HEK293 (cell line): Measurements from ENCODE around the gene FFAR4.

Experiments
- CTCF ChIA-PET: fragments of 350-600 bp; formaldehyde crosslinking; extraction: SDS; loops from one replicate; lab custom pipeline; 2021; ENCODE audit warnings: antibody characterized with exemption; lab: Yijun Ruan, JAX
- POLR2A ChIA-PET: fragments of 300-600 bp; formaldehyde crosslinking; extraction: SDS; loops from one replicate; lab custom pipeline; 2020; ENCODE audit warnings: antibody characterized with exemption, inconsistent platforms; lab: Yijun Ruan, JAX
- H3K27ac ChIP-seq: fragments of 200-500 bp; sonication (Bioruptor generic); 2 replicates; pipeline ENCODE4 v1.5.1; 2014; ENCODE audit warnings: low read depth, low read length, control low read depth, inconsistent platforms; ENCODE audit errors: extremely low read depth
- H3K36me3 ChIP-seq, 2 experiments: fragments of 200-500 bp in 1 of 2; sonication (Bioruptor generic) in 1 of 2; 1 replicate in 1 of 2; 2 replicates in 1 of 2; pipeline ENCODE4 v1.5.1; 2014 to 2017; ENCODE audit warnings: inconsistent platforms in 2 of 2, low read length in 2 of 2; ENCODE audit not compliant: control insufficient read depth in 2 of 2, insufficient read depth in 1 of 2
- H3K4me1 ChIP-seq: fragments of 200-500 bp; sonication (Bioruptor generic); 2 replicates; pipeline ENCODE4 v1.5.1; 2014; ENCODE audit warnings: mild to moderate bottlenecking, low read length, inconsistent platforms; ENCODE audit not compliant: control insufficient read depth, insufficient read depth
- H3K4me3 ChIP-seq: 2 replicates; pipeline ENCODE4 v1.5.1; 2011; ENCODE audit warnings: low read depth, mild to moderate bottlenecking, control low read depth, low read length, moderate library complexity
- H3K9me3 ChIP-seq: fragments of 200-500 bp; sonication (Bioruptor generic); 2 replicates; pipeline ENCODE4 v1.5.1; 2014; ENCODE audit warnings: low read depth, low read length, inconsistent platforms; ENCODE audit not compliant: control insufficient read depth, insufficient read depth
- HOXA7 ChIP-seq: sonication (generic); formaldehyde crosslinking; IDR thresholded peaks from 2 replicates; pipeline ENCODE4 v1.8.1; 2022; ENCODE audit warnings: missing genetic modification reagents, borderline replicate concordance
- PRDM1 ChIP-seq: fragments of 450-650 bp; formaldehyde crosslinking; IDR thresholded peaks from 2 replicates; pipeline ENCODE4; 2016; ENCODE audit warnings: missing biosample characterization, missing genetic modification characterization
- PRDM6 ChIP-seq: fragments of 450-650 bp; formaldehyde crosslinking; IDR thresholded peaks from 2 replicates; pipeline ENCODE4 v1.5.1; 2017; ENCODE audit warnings: missing biosample characterization, missing genetic modification characterization
- REST ChIP-seq: fragments of 450-650 bp; formaldehyde crosslinking; IDR thresholded peaks from 2 replicates; pipeline ENCODE4 v1.5.1; 2016; ENCODE audit warnings: missing biosample characterization, missing genetic modification characterization
- ZFHX2 ChIP-seq: fragments of 450-650 bp; formaldehyde crosslinking; conservative IDR thresholded peaks from 2 replicates; pipeline ENCODE4 v1.5.1; 2016; ENCODE audit warnings: missing biosample characterization, missing genetic modification characterization
- ZNF10 ChIP-seq: fragments of 450-650 bp; formaldehyde crosslinking; IDR thresholded peaks from 2 replicates; pipeline ENCODE4 v1.5.1; 2017; ENCODE audit warnings: missing biosample characterization, missing genetic modification characterization
- ZNF266 ChIP-seq: fragments of 450-650 bp; formaldehyde crosslinking; IDR thresholded peaks from 2 replicates; pipeline ENCODE4 v1.5.1; 2016; ENCODE audit warnings: missing biosample characterization, missing genetic modification characterization, low read depth
- ZNF518A ChIP-seq: fragments of 450-650 bp; formaldehyde crosslinking; conservative IDR thresholded peaks from 2 replicates; pipeline ENCODE4 v1.5.1; 2016; ENCODE audit warnings: low read depth, missing biosample characterization, missing genetic modification characterization
- ZNF544 ChIP-seq: fragments of 450-650 bp; formaldehyde crosslinking; IDR thresholded peaks from 2 replicates; pipeline ENCODE4 v1.5.0; 2017; ENCODE audit warnings: missing biosample characterization, missing genetic modification characterization
- ZNF600 ChIP-seq: fragments of 450-650 bp; formaldehyde crosslinking; IDR thresholded peaks from 2 replicates; pipeline ENCODE4 v1.5.1; 2016; ENCODE audit warnings: missing biosample characterization, missing genetic modification characterization
- ZSCAN4 ChIP-seq: fragments of 450-650 bp; formaldehyde crosslinking; IDR thresholded peaks from 2 replicates; pipeline ENCODE4 v1.5.1; 2017; ENCODE audit warnings: missing biosample characterization, missing genetic modification characterization
- ZXDB ChIP-seq: fragments of 450-650 bp; formaldehyde crosslinking; IDR thresholded peaks from 2 replicates; pipeline ENCODE4 v1.5.1; 2016; ENCODE audit warnings: missing biosample characterization, missing genetic modification characterization
- TF ChIP-seq, protein P1 (sequence below): fragments of 450-650 bp; formaldehyde crosslinking; IDR thresholded peaks from 2 replicates; pipeline ENCODE4 v1.5.1; 2016; ENCODE audit warnings: missing biosample characterization, missing genetic modification characterization

FFAR4 gene

GRCh38 chr10:93553482-93554315 is 12.8 kb upstream of the FFAR4 start:
- CTCF ChIA-PET: interaction anchor here (0.5 to 4.4 kb wide), 21 partner anchors 8 to 262 kb away, joined by 3 to 110 read pairs (median 4); partner anchors contain the start of gene MYOF
- TF ChIP-seq ZFHX2 (tag by site-specific recombination) (0 out of 2 replicates have a peak, but pooled peaks have one; percentile 35), ZNF544 (no peak), ZSCAN4 (0 out of 2 replicates have a peak, but pooled peaks have one; percentile 43), PRDM1 (peak; percentile 91)

DNA sequence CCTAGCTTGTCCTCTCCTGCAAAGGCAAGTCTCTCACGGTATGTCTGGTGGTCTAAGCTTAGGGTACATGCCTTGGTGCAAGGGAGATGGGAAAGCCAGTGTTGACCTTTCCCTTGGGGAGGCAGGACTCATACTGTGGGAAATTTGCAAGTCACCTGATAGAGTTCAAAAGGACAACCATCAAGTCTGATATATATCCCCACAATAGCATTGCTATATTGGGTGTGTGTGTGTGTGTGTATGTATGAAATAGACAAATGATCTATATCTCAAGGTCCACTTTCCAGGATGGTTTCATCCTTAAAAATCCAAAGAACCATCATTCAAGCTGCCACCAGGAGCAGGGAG is 12.2 kb upstream of the FFAR4 start:
- Histone ChIP-seq H3K4me1 (no peaks in the 10 kb centered on the region), H3K4me3 (no peak overlapping the region), H3K9me3 (no peaks in the 10 kb centered on the region), H3K27ac (no peak overlapping the region), H3K36me3 (no peaks in the 10 kb centered on the region)
- POLR2A ChIA-PET: interaction anchor here (0.9 to 1.0 kb wide), 2 partner anchors 126 to 148 kb away, joined by 3 read pairs; partner anchors contain the start of gene FRA10AC1
- TF ChIP-seq HOXA7 (no peak), ZNF10 (tag by site-specific recombination) (no peak), ZNF518A (no peak), ZNF600 (tag by site-specific recombination) (no peak), ZXDB (no peak), PRDM6 (tag by site-specific recombination) (no peak), ZNF266 (no peak), REST (tag by site-specific recombination) (no peak)
- TF ChIP-seq, protein P1, sequence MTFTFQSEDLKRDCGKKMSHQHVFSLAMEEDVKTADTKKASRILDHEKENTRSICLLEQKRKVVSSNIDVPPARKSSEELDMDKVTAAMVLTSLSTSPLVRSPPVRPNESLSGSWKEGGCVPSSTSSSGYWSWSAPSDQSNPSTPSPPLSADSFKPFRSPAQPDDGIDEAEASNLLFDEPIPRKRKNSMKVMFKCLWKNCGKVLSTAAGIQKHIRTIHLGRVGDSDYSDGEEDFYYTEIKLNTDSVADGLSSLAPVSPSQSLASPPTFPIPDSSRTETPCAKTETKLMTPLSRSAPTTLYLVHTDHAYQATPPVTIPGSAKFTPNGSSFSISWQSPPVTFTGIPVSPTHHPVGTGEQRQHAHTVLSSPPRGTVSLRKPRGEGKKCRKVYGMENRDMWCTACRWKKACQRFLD (tag by site-specific recombination): no peak
- TF ChIP-seq, all 188 proteins: peak for 0
- CTCF ChIA-PET: interaction anchor here (0.5 to 4.4 kb wide), 36 partner anchors 9 to 481 kb away, joined by 3 to 110 read pairs (median 4); partner anchors contain the start of genes CYP26A1 and MYOF

More at GRCh38 chr10:93553482-93554315, 12.8 kb upstream of the FFAR4 start:
- no peak overlapping the region for H3K4me3 ChIP-seq
- H3K36me3 ChIP-seq: no peaks in the 10 kb centered on the region
- no peaks in the 10 kb centered on the region for H3K4me1 ChIP-seq
- no peaks in the 10 kb centered on the region for H3K9me3 ChIP-seq
- POLR2A ChIA-PET: no interaction called here
- no peak overlapping the region for H3K27ac ChIP-seq
